Esophagus muscularis mucosa (tissue), 4 donors: ENCODE measurements around the gene SMG6. TPM values are rescaled to one million over a fixed set of nuclear protein-coding genes. Genes with fewer than 3 reads are reported as not detected.
A peak's percentile ranks its signal among the peaks of the same experiment; 100 is the strongest.

Experiments used
- DNase-seq: peaks from one replicate; pipeline ENCODE4 v3.0.0-alpha.2; 2017; ENCODE audit errors: extremely low spot score
- H3K27ac ChIP-seq, 4 donors: fragments of 200-600 bp; sonication (generic); replicated peaks in 1 of 4; 1 replicate in 3 of 4; 2 replicates in 1 of 4; pipeline ENCODE4 v1.5.1; 2016 to 2019; ENCODE audit warnings: mild to moderate bottlenecking in 1 of 4
- H3K27me3 ChIP-seq, 4 donors: fragments of 200-600 bp; sonication (generic); one replicate each; pipeline versions ENCODE4 v1.5.1 to v1.6.0; 2016 to 2019
- H3K36me3 ChIP-seq, 4 donors: fragments of 200-600 bp; sonication (generic); one replicate each; pipeline ENCODE4 v1.5.1; 2016 to 2019
- H3K4me1 ChIP-seq, 4 donors: fragments of 200-600 bp; sonication (generic); one replicate each; pipeline ENCODE4 v1.5.1; 2016 to 2019
- H3K4me3 ChIP-seq, 4 donors: fragments of 200-600 bp; sonication (generic); 1 replicate in 2 of 4; 2 replicates in 2 of 4; pipeline ENCODE4 v1.5.1; 2016 to 2019; ENCODE audit warnings: mild to moderate bottlenecking in 4 of 4, moderate library complexity in 1 of 4
- H3K9me3 ChIP-seq, 4 donors: fragments of 200-600 bp; sonication (generic); 1 replicate in 3 of 4; 2 replicates in 1 of 4; pipeline ENCODE4 v1.5.1; 2016 to 2019
- CTCF ChIP-seq, 3 experiments: fragments of 200-600 bp in 2 of 3; fragments of 450-650 bp in 1 of 3; sonication (generic) in 2 of 3; IDR thresholded peaks; one replicate each; pipeline ENCODE4 v1.5.1; 2017 to 2019; ENCODE audit warnings: antibody characterized with exemption in 3 of 3, mild to moderate bottlenecking in 2 of 3, moderate library complexity in 1 of 3
- EP300 ChIP-seq: sonication (generic); formaldehyde crosslinking; IDR thresholded peaks from one replicate; pipeline ENCODE4 v1.6.1; 2017; ENCODE audit warnings: antibody characterized with exemption
- POLR2A ChIP-seq: fragments of 450-650 bp; IDR thresholded peaks from one replicate; pipeline ENCODE4 v1.6.1; 2017; ENCODE audit warnings: antibody characterized with exemption, moderate library complexity, mild to moderate bottlenecking, low read depth
- POLR2AphosphoS5 ChIP-seq, 2 donors: sonication (generic); formaldehyde crosslinking; IDR thresholded peaks; one replicate each; pipeline ENCODE4 v1.6.1; 2017; ENCODE audit warnings: antibody characterized with exemption in 2 of 2
- WGBS: methylation state at CpG from one replicate; pipeline ENCODE4 v1.1.5; 2018; 5-methylcytosine and 5-hydroxymethylcytosine counted together
- intact Hi-C: fragments of 100-400 bp; cut with DNase I; formaldehyde crosslinking; loops from one replicate; pipeline ENCODE4 v1.15.1; 2023
- total RNA-seq, 4 donors: library from RNA; depleted of rRNA; stranded (reverse); fragments of >200 nt; gene quantifications; one replicate each; pipeline versions ENCODE4 v1.1.0 to v1.2.1, GENCODE V29; 2016

Gene SMG6
- total RNA-seq, 4 donors from 2014 or later, result 38.2 to 67.7 (median 47.7) TPM

GRCh38 chr17:2188971-2189630 lies 114.5 kb downstream of the SMG6 start:
- H3K9me3 ChIP-seq, result no peaks in the 10 kb centered on the region
- WGBS, result 61% methylated on average over 7 of the region's 8 CpGs
- no peaks in the 10 kb centered on the region for H3K27me3 ChIP-seq
- H3K36me3 ChIP-seq, result peaks cover 19 to 37% (median 21%) of the 10 kb centered on the region in 4 donors
- peak overlapping the region; percentile 45 to 64 (median 54) for H3K27ac ChIP-seq
- H3K4me1 ChIP-seq, result peaks cover 44 to 52% (median 49%) of the 10 kb centered on the region in 4 donors
- intact Hi-C loops, result no loop called here
- TF ChIP-seq POLR2AphosphoS5 (IDR thresholded peaks at IDR 0.05), result no peak
- TF ChIP-seq CTCF (IDR thresholded peaks at IDR 0.05), result no peak
- TF ChIP-seq EP300, result no peak
- no peak for TF ChIP-seq POLR2A
- no peak for DNase-seq
- H3K4me3 ChIP-seq, result no peak overlapping the region

GRCh38 chr17:2187758-2188157 lies 115.8 kb downstream of the SMG6 start:
- intact Hi-C loops, result no loop called here
- H3K36me3 ChIP-seq, result peaks cover 19 to 35% (median 21%) of the 10 kb centered on the region in 4 donors

GRCh38 chr17:2186937-2187336 lies 116.6 kb downstream of the SMG6 start:
- Histone ChIP-seq H3K4me1 (peaks cover 46 to 62% (median 52%) of the 10 kb centered on the region in 4 donors), H3K27me3 (no peaks in the 10 kb centered on the region), H3K27ac (no peak overlapping the region), H3K4me3 (no peak overlapping the region), H3K36me3 (peaks cover 19 to 35% (median 21%) of the 10 kb centered on the region in 4 donors), H3K9me3 (no peaks in the 10 kb centered on the region)
- intact Hi-C loops, result no loop called here
- TF ChIP-seq CTCF (IDR thresholded peaks at IDR 0.05), result no peak
- no peak for TF ChIP-seq POLR2A
- TF ChIP-seq EP300, result no peak
- no peak for TF ChIP-seq POLR2AphosphoS5 (IDR thresholded peaks at IDR 0.05)
- 88% methylated on average over 4 of the region's 4 CpGs for WGBS
- DNase-seq, result no peak

More at GRCh38 chr17:2187758-2188157, 115.8 kb downstream of the SMG6 start:
- Histone ChIP-seq H3K27ac (no peak overlapping the region), H3K27me3 (no peaks in the 10 kb centered on the region), H3K4me3 (no peak overlapping the region), H3K4me1 (peaks cover 46 to 62% (median 51%) of the 10 kb centered on the region in 4 donors), H3K9me3 (no peaks in the 10 kb centered on the region)
- DNase-seq, result no peak
- 84% methylated on average over 5 of the region's 5 CpGs for WGBS
- no peak for TF ChIP-seq POLR2A
- TF ChIP-seq POLR2AphosphoS5 (IDR thresholded peaks at IDR 0.05), result no peak
- TF ChIP-seq CTCF (IDR thresholded peaks at IDR 0.05), result no peak

- no peak for DNase-seq
- WGBS, result 89% methylated on average over 19 of the region's 19 CpGs
- intact Hi-C loops, result no loop called here
- no peaks in the 10 kb centered on the region for H3K27me3 ChIP-seq
- peaks cover 46 to 62% (median 52%) of the 10 kb centered on the region in 4 donors for H3K4me1 ChIP-seq
- no peaks in the 10 kb centered on the region for H3K9me3 ChIP-seq
- H3K27ac ChIP-seq, result no peak overlapping the region
- TF ChIP-seq CTCF (IDR thresholded peaks at IDR 0.05) (no peak), POLR2AphosphoS5 (IDR thresholded peaks at IDR 0.05) (no peak), POLR2A (no peak), EP300 (no peak)
- peaks cover 19 to 35% (median 21%) of the 10 kb centered on the region in 4 donors for H3K36me3 ChIP-seq
- no peak overlapping the region for H3K4me3 ChIP-seq
These were observed 118.3 kb downstream of the SMG6 start for GRCh38 chr17:2184993-2185931.
